Fibroblast of lung (primary cell): ENCODE data around the gene MYH1. TPM values are rescaled to one million over a fixed set of nuclear protein-coding genes. Genes with fewer than 3 reads are reported as not detected.

ENCODE experiments used
- DNase-seq, 2 donors: peaks; one replicate each; pipeline versions ENCODE4 v3.0.0 to v3.0.0-alpha.2; 2010; ENCODE audit warnings: low read depth in 2 of 2
- H2AFZ ChIP-seq: 2 replicates; pipeline ENCODE4 v1.5.1; 2012; ENCODE audit warnings: low read length, control low read depth, inconsistent platforms
- H3K27ac ChIP-seq: 2 replicates; pipeline ENCODE4 v1.5.1; 2011; ENCODE audit warnings: low read length, control low read depth; ENCODE audit not compliant: insufficient read depth
- H3K27me3 ChIP-seq: 2 replicates; pipeline ENCODE4 v1.5.1; 2011; ENCODE audit warnings: mild to moderate bottlenecking, low read length; ENCODE audit not compliant: control insufficient read depth, insufficient read depth
- H3K36me3 ChIP-seq: 2 replicates; pipeline ENCODE4 v1.5.1; 2011; ENCODE audit warnings: low read length; ENCODE audit not compliant: control insufficient read depth, insufficient read depth
- H3K4me1 ChIP-seq: 2 replicates; pipeline ENCODE4 v1.5.1; 2011; ENCODE audit warnings: low read length; ENCODE audit not compliant: control insufficient read depth, insufficient read depth; ENCODE audit errors: extremely low read depth
- H3K4me2 ChIP-seq: 2 replicates; pipeline ENCODE4 v1.5.1; 2011; ENCODE audit warnings: low read length, control low read depth; ENCODE audit not compliant: insufficient read depth; ENCODE audit errors: extremely low read depth
- H3K4me3 ChIP-seq, 4 experiments: fragments of 200-600 bp in 1 of 4; sonication (generic) in 1 of 4; replicated peaks in 1 of 4; 2 replicates each; pipeline ENCODE4 v1.5.1; 2011 to 2016; ENCODE audit warnings: low read length in 4 of 4, low read depth in 3 of 4, mild to moderate bottlenecking in 3 of 4, control low read depth in 2 of 4, inconsistent platforms in 1 of 4, mixed read lengths in 1 of 4; ENCODE audit not compliant: insufficient read depth in 1 of 4; ENCODE audit errors: control extremely low read depth in 1 of 4
- H3K79me2 ChIP-seq: 2 replicates; pipeline ENCODE4 v1.5.1; 2012; ENCODE audit warnings: mild to moderate bottlenecking, low read length, inconsistent platforms; ENCODE audit not compliant: control insufficient read depth, insufficient read depth
- H3K9ac ChIP-seq: 2 replicates; pipeline ENCODE4 v1.5.1; 2011; ENCODE audit warnings: mild to moderate bottlenecking, low read length, control low read depth; ENCODE audit not compliant: insufficient read depth
- H3K9me3 ChIP-seq: 2 replicates; pipeline ENCODE4 v1.5.1; 2012; ENCODE audit warnings: low read depth, low read length; ENCODE audit not compliant: control insufficient read depth, insufficient read depth
- H4K20me1 ChIP-seq: 2 replicates; pipeline ENCODE4 v1.5.1; 2011; ENCODE audit warnings: low read length; ENCODE audit not compliant: control insufficient read depth, insufficient read depth; ENCODE audit errors: extremely low read depth
- EZH2 ChIP-seq: IDR thresholded peaks from 2 replicates; pipeline ENCODE4 v1.5.1; 2012; ENCODE audit warnings: low read length, control low read depth, mild to moderate bottlenecking; ENCODE audit errors: missing control alignments
- polyA plus RNA-seq, 2 donors: library from polyadenylated mRNA; depleted of rRNA in 1 of 2; stranded (reverse) in 1 of 2; unstranded in 1 of 2; fragments of >200 nt; gene quantifications; 2 replicates each; pipeline ENCODE4 v1.2.1, GENCODE V29; 2011 to 2012; ENCODE audit warnings: missing spikeins in 1 of 2
- total RNA-seq: library from RNA; depleted of rRNA; stranded (reverse); fragments of >200 nt; gene quantifications from 2 replicates; pipeline ENCODE4 v1.2.1, GENCODE V29; 2014
- TF ChIP-seq, protein P1 (sequence below), 2 donors: IDR thresholded peaks in 1 of 2; conservative IDR thresholded peaks in 1 of 2; 1 replicate in 1 of 2; 2 replicates in 1 of 2; pipeline ENCODE4 v1.5.1; 2011 to 2012; ENCODE audit warnings: low read length in 2 of 2, control low read depth in 1 of 2, inconsistent platforms in 1 of 2, low read depth in 1 of 2, mild to moderate bottlenecking in 1 of 2

Gene MYH1
- total and polyA plus RNA-seq, 2 donors (not counting 1 experiment from before 2014, with no cell fraction given): not detected

- H3K4me3 ChIP-seq: no peak overlapping the region
- no peak overlapping the region for H3K9ac ChIP-seq
- H2AFZ ChIP-seq: no peak overlapping the region
Observed at GRCh38 chr17:10557422-10557821, 39.1 kb upstream of the MYH1 start.

GRCh38 chr17:10556301-10557005 is 38.1 kb upstream of the MYH1 start:
- H4K20me1 ChIP-seq: no peaks in the 10 kb centered on the region
- no peaks in the 10 kb centered on the region for H3K9me3 ChIP-seq
- H3K27ac ChIP-seq: no peak overlapping the region
- H3K9ac ChIP-seq: no peak overlapping the region
- H3K4me3 ChIP-seq: no peak overlapping the region
- no peaks in the 10 kb centered on the region for H3K79me2 ChIP-seq
- no peaks in the 10 kb centered on the region for H3K36me3 ChIP-seq
- TF ChIP-seq, protein P1, sequence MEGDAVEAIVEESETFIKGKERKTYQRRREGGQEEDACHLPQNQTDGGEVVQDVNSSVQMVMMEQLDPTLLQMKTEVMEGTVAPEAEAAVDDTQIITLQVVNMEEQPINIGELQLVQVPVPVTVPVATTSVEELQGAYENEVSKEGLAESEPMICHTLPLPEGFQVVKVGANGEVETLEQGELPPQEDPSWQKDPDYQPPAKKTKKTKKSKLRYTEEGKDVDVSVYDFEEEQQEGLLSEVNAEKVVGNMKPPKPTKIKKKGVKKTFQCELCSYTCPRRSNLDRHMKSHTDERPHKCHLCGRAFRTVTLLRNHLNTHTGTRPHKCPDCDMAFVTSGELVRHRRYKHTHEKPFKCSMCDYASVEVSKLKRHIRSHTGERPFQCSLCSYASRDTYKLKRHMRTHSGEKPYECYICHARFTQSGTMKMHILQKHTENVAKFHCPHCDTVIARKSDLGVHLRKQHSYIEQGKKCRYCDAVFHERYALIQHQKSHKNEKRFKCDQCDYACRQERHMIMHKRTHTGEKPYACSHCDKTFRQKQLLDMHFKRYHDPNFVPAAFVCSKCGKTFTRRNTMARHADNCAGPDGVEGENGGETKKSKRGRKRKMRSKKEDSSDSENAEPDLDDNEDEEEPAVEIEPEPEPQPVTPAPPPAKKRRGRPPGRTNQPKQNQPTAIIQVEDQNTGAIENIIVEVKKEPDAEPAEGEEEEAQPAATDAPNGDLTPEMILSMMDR (conservative IDR thresholded peaks at IDR 0.05 in 1 of 2, IDR thresholded peaks at IDR 0.05 in 1 of 2; ENCODE audit: low read depth in 1 of 2, low read length in 2 of 2): no peak
- H3K27me3 ChIP-seq: no peaks in the 10 kb centered on the region
- DNase-seq: no peak
- no peak overlapping the region for H2AFZ ChIP-seq
- no peaks in the 10 kb centered on the region for H3K4me1 ChIP-seq
- no peak overlapping the region for H3K4me2 ChIP-seq

More at GRCh38 chr17:10557422-10557821, 39.1 kb upstream of the MYH1 start:
- H3K79me2 ChIP-seq: no peaks in the 10 kb centered on the region
- H4K20me1 ChIP-seq: no peaks in the 10 kb centered on the region
- H3K27me3 ChIP-seq: no peaks in the 10 kb centered on the region
- H3K4me2 ChIP-seq: no peak overlapping the region
- H3K36me3 ChIP-seq: no peaks in the 10 kb centered on the region
- no peaks in the 10 kb centered on the region for H3K9me3 ChIP-seq
- TF ChIP-seq, protein P1 (conservative IDR thresholded peaks at IDR 0.05 in 1 of 2, IDR thresholded peaks at IDR 0.05 in 1 of 2; ENCODE audit: low read depth in 1 of 2, low read length in 2 of 2): no peak
- TF ChIP-seq EZH2: no peak
- H3K4me1 ChIP-seq: no peaks in the 10 kb centered on the region
- no peak overlapping the region for H3K27ac ChIP-seq
- no peak for DNase-seq

- H3K27ac ChIP-seq: no peak overlapping the region
- no peaks in the 10 kb centered on the region for H3K27me3 ChIP-seq
- H3K9ac ChIP-seq: no peak overlapping the region
- no peaks in the 10 kb centered on the region for H3K9me3 ChIP-seq
- H3K36me3 ChIP-seq: no peaks in the 10 kb centered on the region
- no peak overlapping the region for H2AFZ ChIP-seq
- H3K4me3 ChIP-seq: no peak overlapping the region
- no peak overlapping the region for H3K4me2 ChIP-seq
- no peaks in the 10 kb centered on the region for H3K79me2 ChIP-seq
- H4K20me1 ChIP-seq: no peaks in the 10 kb centered on the region
- no peak for DNase-seq
- TF ChIP-seq, protein P1 (conservative IDR thresholded peaks at IDR 0.05 in 1 of 2, IDR thresholded peaks at IDR 0.05 in 1 of 2; ENCODE audit: low read depth in 1 of 2, low read length in 2 of 2): no peak
- no peak for TF ChIP-seq EZH2
- no peaks in the 10 kb centered on the region for H3K4me1 ChIP-seq
Observed at GRCh38 chr17:10550014-10550413, 31.7 kb upstream of the MYH1 start.
